Femur (tissue), 1 donor: ENCODE results near the gene DDX11.
A peak's percentile ranks its signal among the peaks of the same experiment; 100 is the strongest.
"Not testable (repeated sequence)": the region's sequence is repeated elsewhere in the genome, so short reads cannot be mapped to it uniquely, and the experiment has no call there.

ENCODE experiments used
- DNase-seq: peaks from one replicate; pipeline ENCODE4 v3.0.0-alpha.2; 2017

Gene DDX11

DNA sequence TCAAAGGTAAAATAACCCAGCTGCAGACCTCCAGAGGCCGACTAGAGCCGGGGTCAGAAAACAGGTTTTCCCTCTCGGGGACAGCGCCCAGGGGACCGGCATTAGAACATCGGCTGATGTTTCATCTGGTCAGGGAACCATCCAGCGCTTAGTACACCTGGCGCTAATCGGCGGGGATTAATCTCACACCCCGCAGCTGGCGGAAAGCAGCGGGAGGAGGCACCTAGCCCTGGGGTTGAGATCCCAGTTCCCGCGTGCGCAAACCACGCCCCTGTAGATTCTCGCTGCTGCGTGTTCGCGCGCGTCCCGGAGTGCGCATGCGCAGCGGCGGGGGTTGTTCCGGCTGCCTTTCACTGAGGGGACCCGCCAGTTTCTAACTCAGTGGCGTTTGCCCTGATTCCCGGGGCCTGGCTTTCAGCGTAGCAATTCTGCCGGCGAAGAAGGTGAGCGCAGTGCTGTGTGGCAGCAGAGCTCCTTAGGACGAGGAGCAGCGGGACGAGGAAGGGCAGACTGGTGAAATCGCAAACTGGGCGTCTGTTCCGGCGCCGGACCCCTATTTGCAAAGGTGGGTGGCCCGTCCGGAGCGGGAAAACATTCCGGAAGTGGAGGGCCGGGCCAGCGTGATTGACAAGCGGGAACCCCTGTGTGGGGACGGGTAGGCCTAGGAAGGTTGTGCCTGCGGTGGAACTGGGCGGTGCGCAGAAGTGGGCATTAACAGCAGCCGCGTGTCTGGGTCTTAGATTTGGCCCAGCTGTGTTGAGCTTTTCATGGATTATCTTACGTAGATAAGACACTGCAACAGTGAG is at the start of gene DDX11:
Gene DDX11, plus strand, starts transcription at position 334 of the 806 bp plus-strand sequence. CDS start 4,534 bp downstream, outside the sequence.
- DNase-seq, result peak; percentile 95

GRCh38 chr12:31026202-31026601 is 47.5 kb upstream of the DDX11 start:
- DNase-seq, result no peak

DNA sequence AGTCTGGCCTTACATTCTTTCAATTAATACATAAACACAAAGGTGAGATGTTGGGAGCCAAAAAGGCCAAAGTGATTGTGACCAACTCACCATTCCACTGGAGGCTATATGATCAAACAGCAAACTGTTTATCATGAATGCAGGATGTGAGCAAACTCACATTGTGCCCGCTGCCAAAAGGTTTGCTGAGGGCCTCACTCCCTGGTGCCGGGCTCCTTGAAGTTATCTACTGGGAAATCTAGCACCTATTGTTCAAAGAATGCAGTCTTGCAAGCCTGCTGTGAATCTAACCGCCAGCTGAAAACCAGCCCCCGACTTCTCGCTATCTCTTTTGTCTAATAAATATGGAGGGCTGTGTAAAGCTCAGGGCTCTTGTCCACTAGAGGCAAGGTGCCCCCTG is 46.7 kb upstream of the DDX11 start:
- not testable (repeated sequence) for DNase-seq

GRCh38 chr12:31029468-31029867 is 44.2 kb upstream of the DDX11 start:
- DNase-seq, result no peak

GRCh38 chr12:31029916-31030562 is 43.6 kb upstream of the DDX11 start:
- peak; percentile 54 for DNase-seq

- no peak for DNase-seq
These were observed 41.7 kb upstream of the DDX11 start for GRCh38 chr12:31031951-31032335.

- no peak for DNase-seq
These were observed 40.5 kb upstream of the DDX11 start for GRCh38 chr12:31033146-31033545.

GRCh38 chr12:31033681-31034080 is 40.0 kb upstream of the DDX11 start:
- no peak for DNase-seq

GRCh38 chr12:31034372-31034771 is 39.3 kb upstream of the DDX11 start:
- no peak for DNase-seq

DNA sequence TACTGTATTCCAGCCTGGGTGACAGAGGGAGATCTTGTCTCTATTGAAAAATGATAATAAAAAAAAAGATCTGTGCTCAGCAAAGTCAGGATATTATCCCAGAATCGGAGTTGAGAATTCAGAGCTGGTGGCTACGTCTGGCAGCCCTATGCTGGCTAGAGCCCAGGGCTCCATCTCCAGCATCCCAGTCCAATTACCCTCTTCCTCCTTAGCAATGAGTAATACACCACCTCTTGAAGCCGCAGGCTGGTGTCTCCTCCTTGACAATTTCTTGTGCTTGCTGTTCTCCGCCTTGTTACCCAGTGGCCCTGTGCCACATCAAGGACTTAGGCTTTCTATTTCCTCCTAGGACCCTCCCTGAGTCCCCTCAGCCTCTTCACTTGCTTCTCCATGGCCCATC is 38.4 kb upstream of the DDX11 start:
- DNase-seq, result no peak

GRCh38 chr12:31035967-31036665 is 37.5 kb upstream of the DDX11 start:
- no peak for DNase-seq

DNA sequence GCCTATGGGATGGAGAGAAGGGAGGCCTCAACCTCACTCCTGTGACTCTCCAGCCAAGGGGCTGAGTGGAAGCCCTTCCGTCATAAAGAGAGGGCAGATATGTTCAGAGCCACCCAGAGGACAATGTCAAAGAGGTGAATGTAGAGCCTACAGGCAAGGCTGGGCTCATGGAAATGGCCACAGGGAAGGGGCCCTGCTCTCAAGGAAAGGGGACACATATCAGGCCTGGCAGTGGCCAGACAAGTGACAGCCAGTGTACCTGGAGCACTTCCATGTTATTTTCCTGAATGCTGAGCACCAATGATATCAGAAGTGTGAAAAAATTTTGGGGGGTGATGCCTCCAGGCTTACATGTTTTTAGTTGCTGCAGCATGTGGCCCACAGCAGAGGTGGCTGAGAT is 36.6 kb upstream of the DDX11 start:
- no peak for DNase-seq

- no peak for DNase-seq
These were observed 35.7 kb upstream of the DDX11 start for GRCh38 chr12:31037931-31038330.

- no peak for DNase-seq
These were observed 32.6 kb upstream of the DDX11 start for GRCh38 chr12:31041033-31041564.

DNA sequence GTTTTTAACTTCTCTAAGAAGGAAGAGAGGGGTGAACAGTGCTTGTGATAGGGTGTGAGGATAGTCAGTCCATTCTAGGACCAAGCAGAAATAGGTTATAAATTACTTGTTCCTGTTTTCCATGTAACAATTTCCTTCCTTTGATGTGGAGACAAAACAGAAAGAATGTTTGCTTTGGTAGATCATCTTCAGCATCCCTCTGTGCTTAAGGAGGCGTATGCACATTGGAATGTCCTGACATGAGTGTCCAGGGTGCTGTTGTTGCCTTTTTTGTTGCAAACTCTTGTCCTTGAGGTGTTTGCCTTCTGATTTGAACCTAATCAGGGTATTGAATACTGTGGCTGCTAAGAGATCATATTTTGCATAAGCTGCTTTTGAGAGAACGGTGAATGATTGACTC is 23.5 kb upstream of the DDX11 start:
- DNase-seq, result not testable (repeated sequence)

GRCh38 chr12:31050548-31050947 is 23.1 kb upstream of the DDX11 start:
- DNase-seq, result not testable (repeated sequence)

GRCh38 chr12:31051692-31052091 is 22.0 kb upstream of the DDX11 start:
- DNase-seq, result not testable (repeated sequence)

DNA sequence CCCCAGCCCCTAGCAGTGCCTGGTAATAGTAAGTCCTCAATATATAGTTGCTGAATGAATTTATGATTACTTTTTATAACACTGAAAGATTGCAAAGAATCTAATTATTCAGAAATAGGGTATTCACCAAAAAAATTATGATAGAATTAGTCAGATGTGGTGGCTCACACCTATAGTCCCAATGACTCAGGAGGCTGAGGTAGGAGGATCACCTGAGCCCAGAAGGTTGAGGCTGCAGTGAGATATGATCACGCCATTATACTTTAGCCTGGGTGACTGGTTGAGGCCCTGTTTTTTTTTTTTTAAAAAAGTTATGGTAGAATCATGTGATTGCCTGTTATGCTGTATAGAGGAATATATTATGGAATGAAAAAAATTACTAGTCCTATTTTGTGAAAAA is 21.5 kb upstream of the DDX11 start:
- DNase-seq, result not testable (repeated sequence)

DNA sequence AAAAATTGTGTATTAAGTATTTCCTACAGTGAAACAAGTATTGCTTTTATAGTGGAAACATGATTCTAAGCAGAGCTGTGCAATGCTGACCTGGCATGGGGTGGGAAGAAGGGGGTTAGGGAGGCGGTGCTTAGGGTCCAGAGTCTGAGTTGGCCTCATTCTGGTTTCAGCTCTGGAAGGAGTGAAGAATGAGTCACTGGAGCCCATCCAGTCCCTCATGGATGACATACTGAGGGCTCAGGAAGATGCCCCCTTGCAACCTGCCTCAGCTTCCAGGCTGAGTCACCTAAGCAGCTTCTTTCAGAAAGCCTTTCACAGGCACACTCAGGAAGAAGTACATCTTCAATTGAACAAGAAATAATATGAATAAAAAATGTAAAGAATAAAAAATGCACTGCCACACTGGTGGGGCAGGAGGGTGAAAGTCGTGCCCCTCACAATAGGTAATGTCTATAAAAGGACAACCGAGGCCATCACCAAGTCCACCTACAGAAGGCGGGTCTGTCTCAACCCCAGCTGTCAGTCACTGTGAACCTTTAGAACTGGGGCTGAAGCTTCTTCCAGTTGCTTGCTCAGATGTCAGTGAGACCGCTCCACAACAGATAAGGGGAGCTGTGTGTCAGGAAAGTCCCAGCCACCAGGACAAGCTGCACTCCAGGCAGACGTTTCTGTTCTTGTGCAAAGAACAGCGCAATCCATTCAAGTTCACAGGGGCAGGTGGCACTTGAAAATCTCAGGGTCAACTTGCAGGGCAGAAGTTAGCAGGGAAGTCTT is 20.8 kb upstream of the DDX11 start:
- not testable (repeated sequence) for DNase-seq

GRCh38 chr12:31053944-31054343 is 19.7 kb upstream of the DDX11 start:
- not testable (repeated sequence) for DNase-seq

- DNase-seq, result no peak
These were observed 16.0 kb upstream of the DDX11 start for GRCh38 chr12:31057671-31058070.

DNA sequence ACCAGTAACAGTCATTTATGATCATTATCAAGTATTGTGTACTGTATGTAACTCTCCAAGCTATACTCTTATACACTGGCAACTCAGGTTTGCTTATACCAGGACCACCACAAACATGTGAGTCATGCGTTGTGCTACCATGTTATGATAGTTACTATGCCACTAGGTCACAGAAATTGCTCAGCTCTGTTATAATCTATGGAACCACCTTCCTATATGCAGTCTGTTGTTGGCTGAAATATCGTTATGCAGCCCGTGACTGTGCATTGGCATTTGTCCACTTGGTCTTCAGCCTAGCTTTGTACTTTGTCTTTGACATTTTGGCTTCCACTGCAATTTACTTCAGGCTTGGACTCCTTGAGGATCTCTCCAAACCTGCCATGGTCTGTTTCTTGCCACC is 7.5 kb upstream of the DDX11 start:
- not testable (repeated sequence) for DNase-seq

DNA sequence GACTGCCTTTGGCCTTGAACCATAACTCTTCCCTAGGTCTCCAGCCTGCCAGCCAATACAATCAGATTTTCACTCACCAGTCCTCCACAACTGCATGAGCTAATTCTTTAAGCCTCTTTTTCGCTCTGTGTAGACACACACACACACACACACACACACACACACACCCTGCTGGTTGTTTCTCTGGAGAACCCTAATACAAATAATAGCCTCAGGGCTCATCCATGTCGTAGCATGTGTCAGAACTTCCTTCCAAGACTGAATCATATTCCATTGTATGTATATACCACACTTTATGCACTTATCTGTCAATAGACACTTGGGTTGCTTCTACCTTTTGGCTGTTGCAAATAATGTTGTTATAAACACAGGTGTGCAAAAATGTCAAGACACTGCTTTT is 6.0 kb upstream of the DDX11 start:
- not testable (repeated sequence) for DNase-seq
